ENCODE results near the gene PTGES. TPM values are rescaled to one million over a fixed set of nuclear protein-coding genes. Genes with fewer than 3 reads are reported as not detected.

PTGES gene
- total and polyA plus RNA-seq, 9 of the 15 experiments (the other 6 are each of a cell fraction or from before 2014, with no cell fraction given), result 0.13 TPM; not detected in 8

GRCh38 chr9:129783516-129784361, 30.9 kb upstream of the PTGES start (continued):
- TF ChIP-seq THRA (IDR thresholded peaks at IDR 0.05) (no peak), MAFG (tag; conservative IDR thresholded peaks at IDR 0.05) (no peak), KLF6 (CRISPR knock-in tag; IDR thresholded peaks at IDR 0.05; ENCODE audit: borderline replicate concordance) (no peak), ZNF445 (CRISPR knock-in tag; IDR thresholded peaks at IDR 0.05; ENCODE audit: low read depth) (no peak), ZNF282 (CRISPR knock-in tag; IDR thresholded peaks at IDR 0.05) (no peak), MEF2A (IDR thresholded peaks at IDR 0.05; ENCODE audit: control insufficient read depth, low read depth, low read length) (no peak), ZFP30 (CRISPR knock-in tag; IDR thresholded peaks at IDR 0.05; ENCODE audit: borderline replicate concordance) (no peak)

- no peak overlapping the region for H3K4me3 ChIP-seq
- in situ Hi-C loops (cut with MboI), result loop anchor here (5.0 to 25.0 kb wide), 4 partner anchors 45 to 1495 kb away; partner anchors contain the start of genes ASB6, GOLGA2 and SWI5
- FAIRE-seq (no peak), ATAC-seq (no peak), DNase-seq (ENCODE audit: extremely low read depth in 1 of 4, low spot score in 3 of 4) (no peak)
- ChIA-PET CTCF (ENCODE audit: low intra/inter-chr PET ratio) (interaction anchor here (4.3 to 4.9 kb wide), 2 partner anchors 44 to 55 kb away, joined by 46 to 112 read pairs; no protein-coding TSS in a partner anchor), POLR2A (interaction anchor here (0.6 to 1.4 kb wide), 5 partner anchors 9 to 44 kb away, joined by 3 to 6 read pairs (median 4); no protein-coding TSS in a partner anchor)
- WGBS (ENCODE audit: insufficient coverage, low coverage, missing lambda C conversion rate), result 20% methylated on average over 5 of the region's 5 CpGs
- no peaks in the 10 kb centered on the region for H3K9me3 ChIP-seq (replicated peaks; ENCODE audit: control insufficient read depth, insufficient read depth, low read depth, low read length)
- TF ChIP-seq CBFA2T2 (conservative IDR thresholded peaks at IDR 0.05) (0 out of 2 replicates have a peak, but pooled peaks have one; percentile 4), POLR3A (IDR thresholded peaks at IDR 0.05; ENCODE audit: borderline replicate concordance, extremely low read depth, insufficient read depth, insufficient read length) (no peak), ZBTB49 (CRISPR knock-in tag; IDR thresholded peaks at IDR 0.05; ENCODE audit: borderline replicate concordance) (peak; percentile 64; the same call in 1 of the 2 replicates)
- H3K36me3 ChIP-seq (ENCODE audit: control insufficient read depth, insufficient read depth, low read length), result no peaks in the 10 kb centered on the region
- no peak overlapping the region for H3K27ac ChIP-seq (ENCODE audit: extremely low read depth, low read depth, low read length)
- H3K9me1 ChIP-seq (ENCODE audit: control insufficient read depth, insufficient read depth, low read length), result no peaks in the 10 kb centered on the region
- H3K79me2 ChIP-seq (ENCODE audit: control insufficient read depth, insufficient read depth, low read length), result no peaks in the 10 kb centered on the region
- H3K4me1 ChIP-seq (replicated peaks in 1 of 2; ENCODE audit: control insufficient read depth in 2 of 2, insufficient read depth in 2 of 2, low read length in 2 of 2), result peaks cover 9 to 18% of the 10 kb centered on the region in 2 experiments
- peak overlapping the region in 1 of 2 experiments; percentile 59; a peak in 1 of 4 replicates for H3K9ac ChIP-seq (ENCODE audit: insufficient read depth in 1 of 2, low read depth in 2 of 2, low read length in 2 of 2)
- H2AFZ ChIP-seq (ENCODE audit: low read depth, low read length), result no peak overlapping the region
- no peak overlapping the region for H3K4me2 ChIP-seq (ENCODE audit: insufficient read depth, low read length)
- no peaks in the 10 kb centered on the region for H4K20me1 ChIP-seq (replicated peaks; ENCODE audit: control insufficient read depth, insufficient read depth, low read length)
- BruUV-seq (replicated peaks), result no TSS peak
- H3K27me3 ChIP-seq (ENCODE audit: control insufficient read depth in 2 of 2, insufficient read depth in 2 of 2, low read length in 2 of 2), result no peaks in the 10 kb centered on the region; a peak in 1 of 5 replicates
- intact Hi-C loops (cut with micrococcal nuclease), result loop anchor here (2.0 to 10.0 kb wide), 3 partner anchors 55 to 1485 kb away; no protein-coding TSS in a partner anchor
Observed at GRCh38 chr9:129781981-129782380, 29.1 kb upstream of the PTGES start.
